ENCODE measurements around the gene GART. TPM values are rescaled to one million over a fixed set of nuclear protein-coding genes. Genes with fewer than 3 reads are reported as not detected.

GART gene
- total and polyA plus RNA-seq, 2 donors (not counting 3 experiments of a cell fraction or from before 2014, with no cell fraction given) = 12.0 to 112 TPM

DNA sequence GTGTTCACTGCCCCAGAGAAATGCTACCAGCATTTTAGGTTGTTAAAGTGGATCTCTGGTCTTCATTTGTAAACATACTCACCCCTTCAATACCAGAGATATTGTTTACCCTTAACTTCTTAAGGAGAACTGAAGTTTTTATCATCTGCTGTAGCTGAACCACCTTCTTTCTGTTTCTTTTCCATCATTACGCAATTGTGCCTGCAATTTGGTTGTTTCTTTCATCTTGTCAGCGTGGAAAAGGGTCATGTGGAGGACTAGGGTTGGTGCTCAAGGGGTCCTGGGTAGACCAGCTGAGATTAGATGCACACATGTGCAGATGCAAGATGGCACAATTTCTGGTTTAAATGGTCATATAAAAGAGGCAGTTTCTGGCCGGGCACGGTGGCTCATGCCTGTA lies 23.0 kb downstream of the GART start:
- dilution Hi-C loops (cut with MboI; ENCODE audit: extremely low pct_ligation_motif_present, low sequenced_read_pairs) (no loop called here), intact Hi-C loops (cut with micrococcal nuclease) (no loop called here)
- H3K27ac ChIP-seq (ENCODE audit: insufficient read depth, low read depth, low read length) = no peak overlapping the region
- no peaks in the 10 kb centered on the region for H3K9me3 ChIP-seq (replicated peaks; ENCODE audit: control insufficient read depth, insufficient read depth, low read length)
- TF ChIP-seq EZH2 (IDR thresholded peaks at IDR 0.05; ENCODE audit: borderline replicate concordance, low read depth, low read length, severe bottlenecking) (no peak), FOS (IDR thresholded peaks at IDR 0.05; ENCODE audit: borderline replicate concordance, insufficient read depth, low read length) (no peak), JUN (IDR thresholded peaks at IDR 0.05; ENCODE audit: borderline replicate concordance, insufficient read depth, insufficient read length, low read depth) (no peak), POLR2A (IDR thresholded peaks at IDR 0.05; ENCODE audit: low read depth, low read length) (no peak), GATA2 (IDR thresholded peaks at IDR 0.05; ENCODE audit: insufficient read depth, insufficient read length, low read depth, low read length) (no peak), POLR2AphosphoS5 (IDR thresholded peaks at IDR 0.05; ENCODE audit: insufficient read depth, low read depth, low read length) (no peak), MYC (IDR thresholded peaks at IDR 0.05; ENCODE audit: low read depth, low read length) (no peak)
- TF ChIP-seq, protein P1, sequence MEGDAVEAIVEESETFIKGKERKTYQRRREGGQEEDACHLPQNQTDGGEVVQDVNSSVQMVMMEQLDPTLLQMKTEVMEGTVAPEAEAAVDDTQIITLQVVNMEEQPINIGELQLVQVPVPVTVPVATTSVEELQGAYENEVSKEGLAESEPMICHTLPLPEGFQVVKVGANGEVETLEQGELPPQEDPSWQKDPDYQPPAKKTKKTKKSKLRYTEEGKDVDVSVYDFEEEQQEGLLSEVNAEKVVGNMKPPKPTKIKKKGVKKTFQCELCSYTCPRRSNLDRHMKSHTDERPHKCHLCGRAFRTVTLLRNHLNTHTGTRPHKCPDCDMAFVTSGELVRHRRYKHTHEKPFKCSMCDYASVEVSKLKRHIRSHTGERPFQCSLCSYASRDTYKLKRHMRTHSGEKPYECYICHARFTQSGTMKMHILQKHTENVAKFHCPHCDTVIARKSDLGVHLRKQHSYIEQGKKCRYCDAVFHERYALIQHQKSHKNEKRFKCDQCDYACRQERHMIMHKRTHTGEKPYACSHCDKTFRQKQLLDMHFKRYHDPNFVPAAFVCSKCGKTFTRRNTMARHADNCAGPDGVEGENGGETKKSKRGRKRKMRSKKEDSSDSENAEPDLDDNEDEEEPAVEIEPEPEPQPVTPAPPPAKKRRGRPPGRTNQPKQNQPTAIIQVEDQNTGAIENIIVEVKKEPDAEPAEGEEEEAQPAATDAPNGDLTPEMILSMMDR (IDR thresholded peaks at IDR 0.05; ENCODE audit: extremely low read depth in 1 of 2, insufficient read depth in 1 of 2, low read depth in 1 of 2, low read length in 2 of 2) = no peak
- TF ChIP-seq, protein P2, sequence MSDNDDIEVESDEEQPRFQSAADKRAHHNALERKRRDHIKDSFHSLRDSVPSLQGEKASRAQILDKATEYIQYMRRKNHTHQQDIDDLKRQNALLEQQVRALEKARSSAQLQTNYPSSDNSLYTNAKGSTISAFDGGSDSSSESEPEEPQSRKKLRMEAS (IDR thresholded peaks at IDR 0.05; ENCODE audit: insufficient read depth, insufficient read length) = no peak
- DNase-seq (ENCODE audit: low read depth, low spot score) (no peak), FAIRE-seq (no peak)
- H3K9me1 ChIP-seq (replicated peaks; ENCODE audit: control insufficient read depth, extremely low read depth, insufficient read depth, low read length) = no peaks in the 10 kb centered on the region
- H3K36me3 ChIP-seq (ENCODE audit: control insufficient read depth in 2 of 2, extremely low read depth in 1 of 2, insufficient read depth in 2 of 2, low read length in 2 of 2) = peaks cover 15 to 20% of the 10 kb centered on the region in 2 experiments
- no peaks in the 10 kb centered on the region for H3K4me1 ChIP-seq (ENCODE audit: control insufficient read depth, extremely low read depth, insufficient read depth, low read length)
- no peaks in the 10 kb centered on the region for H3K79me2 ChIP-seq (ENCODE audit: control insufficient read depth, insufficient read depth, low read length)
- ChIA-PET POLR2A (no interaction called here), CTCF (interaction anchor here (0.7 to 2.0 kb wide), 5 partner anchors 8 to 74 kb away, joined by 3 to 4 read pairs (median 3); no protein-coding TSS in a partner anchor)
- H3K27me3 ChIP-seq (ENCODE audit: control insufficient read depth in 2 of 2, insufficient read depth in 2 of 2, low read length in 2 of 2) = no peaks in the 10 kb centered on the region
- no TSS peak for BruUV-seq (replicated peaks)
- H3K9ac ChIP-seq (replicated peaks; ENCODE audit: extremely low read depth, insufficient read depth, low read length) = no peak overlapping the region
- H4K20me1 ChIP-seq (replicated peaks; ENCODE audit: control insufficient read depth, extremely low read depth, insufficient read depth, low read length) = no peaks in the 10 kb centered on the region
- no peak overlapping the region for H3K4me2 ChIP-seq (ENCODE audit: insufficient read depth, low read length)
- H2AFZ ChIP-seq (ENCODE audit: low read depth, low read length) = no peak overlapping the region
- no peak overlapping the region for H3K4me3 ChIP-seq (replicated peaks in 1 of 3; ENCODE audit: insufficient read depth in 1 of 3, low read depth in 1 of 3, low read length in 3 of 3)

All from endothelial cell of umbilical vein (primary cell).